HCT116 (cell line): ENCODE measurements around the gene COASY. TPM values are rescaled to one million over a fixed set of nuclear protein-coding genes. Genes with fewer than 3 reads are reported as not detected.
A peak's percentile ranks its signal among the peaks of the same experiment; 100 is the strongest.

Experiments
- ATAC-seq: fragments of 200-7000 bp; cut with Tn5 transposase; 2 replicates; pipeline ENCODE4 v1.9.1; 2020; ENCODE audit warnings: mild to moderate bottlenecking, moderate library complexity
- BruUV-seq: library from RNA; stranded (reverse); fragments of 400-500 nt; replicated peaks from 2 replicates; lab custom pipeline; 2021; lab: Mats Ljungman, UMichigan
- CTCF ChIA-PET: fragments of 300-600 bp; sonication (Branson Sonifier 250); formaldehyde crosslinking; loops from one replicate; lab custom pipeline; 2021; ENCODE audit warnings: antibody characterized with exemption; lab: Charles Lee
- POLR2A ChIA-PET: fragments of 300-600, 350-600 bp; sonication (Branson Sonifier 250); formaldehyde crosslinking; loops from one replicate; lab custom pipeline; 2021; ENCODE audit warnings: antibody characterized with exemption; lab: Charles Lee
- RAD21 ChIA-PET, 2 experiments: fragments of 300-600 bp; sonication (Branson Sonifier 250); formaldehyde crosslinking; loops; one replicate each; lab custom pipeline; 2023; ENCODE audit warnings: low total read pairs in 2 of 2; ENCODE audit not compliant: uncharacterized antibody in 2 of 2, unreplicated experiment in 2 of 2, low non-redundant PET in 1 of 2; lab: Charles Lee
- DNase-seq: peaks from one replicate; pipeline ENCODE4 v3.0.0-alpha.2; 2010; ENCODE audit warnings: low read depth, low spot score
- H2AFZ ChIP-seq: fragments of 200-600 bp; shearing (Covaris generic), sonication (generic); 2 replicates; pipeline ENCODE4 v1.6.1; 2017; ENCODE audit warnings: low read depth, mixed run types, mixed read lengths, antibody characterized with exemption, low read length; ENCODE audit not compliant: poor library complexity, severe bottlenecking
- H3K27ac ChIP-seq: 2 replicates; pipeline ENCODE4 v1.5.1; 2012; ENCODE audit warnings: low read depth, low read length
- H3K27me3 ChIP-seq: fragments of 200-600 bp; sonication (generic); 2 replicates; pipeline ENCODE4 v1.6.1; 2016; ENCODE audit warnings: mixed run types, low read length, mixed read lengths; ENCODE audit not compliant: insufficient read depth
- H3K36me3 ChIP-seq, 2 experiments: fragments of 200-500 bp in 1 of 2; fragments of 200-600 bp in 1 of 2; sonication (Bioruptor generic) in 1 of 2; sonication (generic) in 1 of 2; 2 replicates each; pipeline versions ENCODE4 v1.5.1 to v1.6.1; 2014 to 2016; ENCODE audit warnings: low read length in 2 of 2, inconsistent platforms in 1 of 2, mixed read lengths in 1 of 2, mixed run types in 1 of 2; ENCODE audit not compliant: insufficient read depth in 2 of 2, control insufficient read depth in 1 of 2
- H3K4me1 ChIP-seq, 2 experiments: fragments of 200-600 bp in 1 of 2; sonication (generic) in 1 of 2; 2 replicates each; pipeline versions ENCODE4 v1.5.1 to v1.6.1; 2012 to 2017; ENCODE audit warnings: low read length in 2 of 2, inconsistent platforms in 1 of 2, mild to moderate bottlenecking in 1 of 2, mixed read lengths in 1 of 2, mixed run types in 1 of 2, moderate library complexity in 1 of 2; ENCODE audit not compliant: insufficient read depth in 2 of 2, control insufficient read depth in 1 of 2
- H3K4me2 ChIP-seq: fragments of 200-600 bp; sonication (generic); 2 replicates; pipeline ENCODE4 v1.6.1; 2017; ENCODE audit warnings: mixed run types, low read length, mixed read lengths
- H3K4me3 ChIP-seq, 2 experiments: fragments of 200-600 bp in 1 of 2; sonication (generic) in 1 of 2; replicated peaks in 1 of 2; 2 replicates each; pipeline ENCODE4 v1.5.1; 2011 to 2016; ENCODE audit warnings: low read length in 2 of 2, control low read depth in 1 of 2, low read depth in 1 of 2, mild to moderate bottlenecking in 1 of 2, mixed read lengths in 1 of 2, mixed run types in 1 of 2
- H3K79me2 ChIP-seq: fragments of 200-600 bp; sonication (generic); 2 replicates; pipeline ENCODE4 v1.6.1; 2017; ENCODE audit warnings: mild to moderate bottlenecking, mixed run types, low read length, moderate library complexity, mixed read lengths; ENCODE audit not compliant: insufficient read depth
- H3K9ac ChIP-seq: fragments of 200-600 bp; sonication (generic); 2 replicates; pipeline ENCODE4 v1.6.1; 2016; ENCODE audit warnings: low read length, mixed read lengths
- H3K9me2 ChIP-seq: fragments of 200-600 bp; sonication (generic), shearing (Covaris generic); 2 replicates; pipeline ENCODE4 v1.6.1; 2017; ENCODE audit warnings: mixed run types, mild to moderate bottlenecking, moderate library complexity; ENCODE audit not compliant: insufficient read depth
- H3K9me3 ChIP-seq, 2 experiments: fragments of 200-500 bp in 1 of 2; fragments of 200-600 bp in 1 of 2; sonication (Bioruptor generic) in 1 of 2; sonication (generic) in 1 of 2; 2 replicates each; pipeline ENCODE4 v1.6.1; 2014 to 2017; ENCODE audit warnings: low read length in 2 of 2, mixed read lengths in 2 of 2, inconsistent platforms in 1 of 2, low read depth in 1 of 2, mild to moderate bottlenecking in 1 of 2, mixed run types in 1 of 2, moderate library complexity in 1 of 2; ENCODE audit not compliant: control insufficient read depth in 1 of 2, insufficient read depth in 1 of 2
- H4K20me1 ChIP-seq: fragments of 200-600 bp; sonication (generic), shearing (Covaris generic); 2 replicates; pipeline ENCODE4 v1.6.1; 2017; ENCODE audit warnings: mixed run types, mild to moderate bottlenecking, moderate library complexity; ENCODE audit not compliant: insufficient read depth
- CBX3 ChIP-seq: IDR thresholded peaks from 2 replicates; pipeline ENCODE4 v1.6.1; 2012; ENCODE audit warnings: low read depth
- CEBPB ChIP-seq: IDR thresholded peaks from 2 replicates; pipeline ENCODE4 v1.6.1; 2012; ENCODE audit warnings: low read depth
- ELF1 ChIP-seq: IDR thresholded peaks from 2 replicates; pipeline ENCODE4 v1.6.1; 2012; ENCODE audit warnings: low read depth, borderline replicate concordance
- EZH2 ChIP-seq: fragments of 200-600 bp; sonication (generic); IDR thresholded peaks from 2 replicates; pipeline ENCODE4 v1.6.1; 2017; ENCODE audit warnings: antibody characterized with exemption, mixed run types
- EZH2phosphoT487 ChIP-seq: fragments of 200-600 bp; IDR thresholded peaks from 2 replicates; pipeline ENCODE4 v1.6.1; 2018; ENCODE audit warnings: antibody characterized with exemption, borderline replicate concordance
- FOSL1 ChIP-seq: IDR thresholded peaks from 2 replicates; pipeline ENCODE4 v1.6.1; 2012; ENCODE audit warnings: low read depth
- POLR2A ChIP-seq: IDR thresholded peaks from 2 replicates; pipeline ENCODE4 v1.7.0; 2011; ENCODE audit warnings: borderline replicate concordance; ENCODE audit not compliant: insufficient read depth, insufficient read length; ENCODE audit errors: extremely low read depth
- POLR2AphosphoS5 ChIP-seq: IDR thresholded peaks from 2 replicates; pipeline ENCODE4 v1.6.1; 2011; ENCODE audit warnings: mild to moderate bottlenecking, low read depth, low read length, moderate library complexity
- RAD21 ChIP-seq: IDR thresholded peaks from 2 replicates; pipeline ENCODE4 v1.6.1; 2012; ENCODE audit warnings: low read depth, mild to moderate bottlenecking
- SIN3A ChIP-seq: IDR thresholded peaks from 2 replicates; pipeline ENCODE4 v1.6.1; 2012; ENCODE audit warnings: low read depth
- SP1 ChIP-seq: IDR thresholded peaks from 2 replicates; pipeline ENCODE4 v1.6.1; 2012; ENCODE audit warnings: low read depth
- SRF ChIP-seq: IDR thresholded peaks from 2 replicates; pipeline ENCODE4 v1.6.1; 2012; ENCODE audit warnings: low read depth
- YY1 ChIP-seq: IDR thresholded peaks from 2 replicates; pipeline ENCODE4 v1.6.1; 2011; ENCODE audit warnings: low read length, low read depth, moderate library complexity, mild to moderate bottlenecking; ENCODE audit not compliant: insufficient replicate concordance; ENCODE audit errors: extremely low read depth
- ZFX ChIP-seq: fragments of 450-650 bp; IDR thresholded peaks from 2 replicates; pipeline ENCODE4 v1.6.1; 2017
- ZNF274 ChIP-seq: fragments of 200-500 bp; sonication (Bioruptor generic); IDR thresholded peaks from 2 replicates; pipeline ENCODE4 v1.6.1; 2014; ENCODE audit warnings: mild to moderate bottlenecking, low read depth, low read length, inconsistent platforms
- intact Hi-C: fragments of 100-400 bp; cut with micrococcal nuclease; formaldehyde crosslinking; loops from 2 replicates; pipeline ENCODE4 v1.10.0; 2022
- total RNA-seq: library from RNA; stranded (reverse); gene quantifications from one replicate; pipeline ENCODE4 v1.2.1, GENCODE V29; 2021; ENCODE audit not compliant: unreplicated experiment
- TF ChIP-seq, protein P1 (sequence below): IDR thresholded peaks from 2 replicates; pipeline ENCODE4 v1.6.1; 2011; ENCODE audit warnings: mild to moderate bottlenecking, low read length, moderate library complexity; ENCODE audit not compliant: insufficient replicate concordance; ENCODE audit errors: extremely low read depth
- TF ChIP-seq, protein P2 (sequence below): IDR thresholded peaks from 2 replicates; pipeline ENCODE4 v1.6.1; 2012
- TF ChIP-seq, protein P3 (sequence below), 3 experiments: fragments of 200-600 bp in 1 of 3; sonication (generic) in 1 of 3; IDR thresholded peaks in 2 of 3; conservative IDR thresholded peaks in 1 of 3; 2 replicates each; pipeline ENCODE4 v1.5.1; 2012 to 2017; ENCODE audit warnings: low read depth in 2 of 3, low read length in 2 of 3, antibody characterized with exemption in 1 of 3, borderline replicate concordance in 1 of 3, control low read depth in 1 of 3, mild to moderate bottlenecking in 1 of 3, mixed read lengths in 1 of 3, mixed run types in 1 of 3, moderate library complexity in 1 of 3; ENCODE audit not compliant: insufficient read depth in 1 of 3
- TF ChIP-seq, protein P4 (sequence below): IDR thresholded peaks from 2 replicates; pipeline ENCODE4 v1.6.1; 2012
- TF ChIP-seq, protein P5 (sequence below): IDR thresholded peaks from 2 replicates; pipeline ENCODE4 v1.6.1; 2012; ENCODE audit warnings: low read depth

Gene COASY
- total RNA-seq, 1 experiment from 2014 or later: 137 TPM

DNA sequence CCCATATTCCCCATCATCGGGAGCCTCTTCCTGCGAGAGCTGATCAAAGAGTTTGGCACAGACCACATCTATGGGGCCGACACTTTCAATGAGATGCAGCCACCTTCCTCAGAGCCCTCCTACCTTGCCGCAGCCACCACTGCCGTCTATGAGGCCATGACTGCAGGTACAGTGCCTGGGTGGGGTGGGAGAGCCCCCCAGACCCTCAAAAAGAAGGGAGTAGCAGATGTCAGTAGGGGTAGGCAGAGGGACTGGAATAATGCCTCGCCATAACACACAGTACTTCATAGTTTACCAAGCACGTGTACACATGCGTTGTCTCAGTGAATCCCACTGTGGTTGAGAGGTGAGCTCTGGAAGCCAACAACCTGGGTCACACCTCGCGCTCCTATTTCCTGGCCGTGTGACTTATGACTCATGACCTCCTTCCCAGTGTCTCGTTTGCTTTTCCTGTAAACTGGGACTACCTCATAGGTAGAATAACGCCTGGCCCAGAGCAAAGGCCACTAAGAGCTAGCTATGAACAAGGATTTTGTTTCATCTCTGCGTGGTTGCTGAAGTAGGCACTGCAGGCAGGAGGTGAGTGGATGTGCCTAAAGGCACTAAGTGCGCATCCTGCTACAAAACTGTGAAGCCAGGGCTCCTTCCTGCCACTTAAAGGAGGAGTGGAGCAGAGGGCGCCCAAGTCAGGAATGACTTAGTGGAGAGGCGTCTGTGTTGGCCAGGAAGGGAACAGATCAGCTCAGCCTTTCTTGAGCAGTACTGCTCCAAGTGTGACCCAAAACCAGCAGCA lies 20.7 kb upstream of the COASY start:
- BruUV-seq: no TSS peak
- POLR2A ChIA-PET: no interaction called here
- DNase-seq: no peak
- peaks cover 15 to 23% of the 10 kb centered on the region in 2 experiments for H3K4me1 ChIP-seq
- intact Hi-C loops: no loop called here
- TF ChIP-seq ELF1: no peak
- TF ChIP-seq, protein P1, sequence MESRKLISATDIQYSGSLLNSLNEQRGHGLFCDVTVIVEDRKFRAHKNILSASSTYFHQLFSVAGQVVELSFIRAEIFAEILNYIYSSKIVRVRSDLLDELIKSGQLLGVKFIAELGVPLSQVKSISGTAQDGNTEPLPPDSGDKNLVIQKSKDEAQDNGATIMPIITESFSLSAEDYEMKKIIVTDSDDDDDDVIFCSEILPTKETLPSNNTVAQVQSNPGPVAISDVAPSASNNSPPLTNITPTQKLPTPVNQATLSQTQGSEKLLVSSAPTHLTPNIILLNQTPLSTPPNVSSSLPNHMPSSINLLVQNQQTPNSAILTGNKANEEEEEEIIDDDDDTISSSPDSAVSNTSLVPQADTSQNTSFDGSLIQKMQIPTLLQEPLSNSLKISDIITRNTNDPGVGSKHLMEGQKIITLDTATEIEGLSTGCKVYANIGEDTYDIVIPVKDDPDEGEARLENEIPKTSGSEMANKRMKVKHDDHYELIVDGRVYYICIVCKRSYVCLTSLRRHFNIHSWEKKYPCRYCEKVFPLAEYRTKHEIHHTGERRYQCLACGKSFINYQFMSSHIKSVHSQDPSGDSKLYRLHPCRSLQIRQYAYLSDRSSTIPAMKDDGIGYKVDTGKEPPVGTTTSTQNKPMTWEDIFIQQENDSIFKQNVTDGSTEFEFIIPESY: no peak
- TF ChIP-seq, protein P2, sequence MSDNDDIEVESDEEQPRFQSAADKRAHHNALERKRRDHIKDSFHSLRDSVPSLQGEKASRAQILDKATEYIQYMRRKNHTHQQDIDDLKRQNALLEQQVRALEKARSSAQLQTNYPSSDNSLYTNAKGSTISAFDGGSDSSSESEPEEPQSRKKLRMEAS: no peak
- TF ChIP-seq ZNF274: no peak
- TF ChIP-seq YY1: no peak
- no peak for TF ChIP-seq CEBPB
- TF ChIP-seq SRF: no peak
- TF ChIP-seq, protein P3, sequence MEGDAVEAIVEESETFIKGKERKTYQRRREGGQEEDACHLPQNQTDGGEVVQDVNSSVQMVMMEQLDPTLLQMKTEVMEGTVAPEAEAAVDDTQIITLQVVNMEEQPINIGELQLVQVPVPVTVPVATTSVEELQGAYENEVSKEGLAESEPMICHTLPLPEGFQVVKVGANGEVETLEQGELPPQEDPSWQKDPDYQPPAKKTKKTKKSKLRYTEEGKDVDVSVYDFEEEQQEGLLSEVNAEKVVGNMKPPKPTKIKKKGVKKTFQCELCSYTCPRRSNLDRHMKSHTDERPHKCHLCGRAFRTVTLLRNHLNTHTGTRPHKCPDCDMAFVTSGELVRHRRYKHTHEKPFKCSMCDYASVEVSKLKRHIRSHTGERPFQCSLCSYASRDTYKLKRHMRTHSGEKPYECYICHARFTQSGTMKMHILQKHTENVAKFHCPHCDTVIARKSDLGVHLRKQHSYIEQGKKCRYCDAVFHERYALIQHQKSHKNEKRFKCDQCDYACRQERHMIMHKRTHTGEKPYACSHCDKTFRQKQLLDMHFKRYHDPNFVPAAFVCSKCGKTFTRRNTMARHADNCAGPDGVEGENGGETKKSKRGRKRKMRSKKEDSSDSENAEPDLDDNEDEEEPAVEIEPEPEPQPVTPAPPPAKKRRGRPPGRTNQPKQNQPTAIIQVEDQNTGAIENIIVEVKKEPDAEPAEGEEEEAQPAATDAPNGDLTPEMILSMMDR (IDR thresholded peaks at IDR 0.05 in 2 of 3, conservative IDR thresholded peaks at IDR 0.05 in 1 of 3; ENCODE audit: borderline replicate concordance in 1 of 3, insufficient read depth in 1 of 3, low read depth in 2 of 3, low read length in 2 of 3): no peak
- TF ChIP-seq, protein P4, sequence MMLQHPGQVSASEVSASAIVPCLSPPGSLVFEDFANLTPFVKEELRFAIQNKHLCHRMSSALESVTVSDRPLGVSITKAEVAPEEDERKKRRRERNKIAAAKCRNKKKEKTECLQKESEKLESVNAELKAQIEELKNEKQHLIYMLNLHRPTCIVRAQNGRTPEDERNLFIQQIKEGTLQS: no peak
- no peak for TF ChIP-seq CBX3
- no peak for TF ChIP-seq EZH2phosphoT487
- no peak for TF ChIP-seq ZFX
- TF ChIP-seq POLR2AphosphoS5: no peak
- TF ChIP-seq SIN3A: no peak
- TF ChIP-seq EZH2: no peak
- no peak for TF ChIP-seq POLR2A
- no peak for TF ChIP-seq RAD21
- TF ChIP-seq SP1: no peak
- no peak for TF ChIP-seq FOSL1
- TF ChIP-seq, protein P5, sequence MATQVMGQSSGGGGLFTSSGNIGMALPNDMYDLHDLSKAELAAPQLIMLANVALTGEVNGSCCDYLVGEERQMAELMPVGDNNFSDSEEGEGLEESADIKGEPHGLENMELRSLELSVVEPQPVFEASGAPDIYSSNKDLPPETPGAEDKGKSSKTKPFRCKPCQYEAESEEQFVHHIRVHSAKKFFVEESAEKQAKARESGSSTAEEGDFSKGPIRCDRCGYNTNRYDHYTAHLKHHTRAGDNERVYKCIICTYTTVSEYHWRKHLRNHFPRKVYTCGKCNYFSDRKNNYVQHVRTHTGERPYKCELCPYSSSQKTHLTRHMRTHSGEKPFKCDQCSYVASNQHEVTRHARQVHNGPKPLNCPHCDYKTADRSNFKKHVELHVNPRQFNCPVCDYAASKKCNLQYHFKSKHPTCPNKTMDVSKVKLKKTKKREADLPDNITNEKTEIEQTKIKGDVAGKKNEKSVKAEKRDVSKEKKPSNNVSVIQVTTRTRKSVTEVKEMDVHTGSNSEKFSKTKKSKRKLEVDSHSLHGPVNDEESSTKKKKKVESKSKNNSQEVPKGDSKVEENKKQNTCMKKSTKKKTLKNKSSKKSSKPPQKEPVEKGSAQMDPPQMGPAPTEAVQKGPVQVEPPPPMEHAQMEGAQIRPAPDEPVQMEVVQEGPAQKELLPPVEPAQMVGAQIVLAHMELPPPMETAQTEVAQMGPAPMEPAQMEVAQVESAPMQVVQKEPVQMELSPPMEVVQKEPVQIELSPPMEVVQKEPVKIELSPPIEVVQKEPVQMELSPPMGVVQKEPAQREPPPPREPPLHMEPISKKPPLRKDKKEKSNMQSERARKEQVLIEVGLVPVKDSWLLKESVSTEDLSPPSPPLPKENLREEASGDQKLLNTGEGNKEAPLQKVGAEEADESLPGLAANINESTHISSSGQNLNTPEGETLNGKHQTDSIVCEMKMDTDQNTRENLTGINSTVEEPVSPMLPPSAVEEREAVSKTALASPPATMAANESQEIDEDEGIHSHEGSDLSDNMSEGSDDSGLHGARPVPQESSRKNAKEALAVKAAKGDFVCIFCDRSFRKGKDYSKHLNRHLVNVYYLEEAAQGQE: no peak
- H3K9ac ChIP-seq: peak overlapping the region; percentile 13; the same call in 1 of the 2 replicates
- no peaks in the 10 kb centered on the region for H3K27me3 ChIP-seq
- H3K9me2 ChIP-seq: no peaks in the 10 kb centered on the region
- no peak overlapping the region for H2AFZ ChIP-seq
- H3K4me3 ChIP-seq: no peak overlapping the region
- CTCF ChIA-PET: no interaction called here
- H3K9me3 ChIP-seq: no peaks in the 10 kb centered on the region
- ATAC-seq: no peak
- no peaks in the 10 kb centered on the region for H3K79me2 ChIP-seq
- RAD21 ChIA-PET: no interaction called here
- no peaks in the 10 kb centered on the region for H4K20me1 ChIP-seq
- peak overlapping the region; percentile 50 for H3K27ac ChIP-seq
- H3K36me3 ChIP-seq: no peaks in the 10 kb centered on the region; a peak in 1 of 4 replicates
- peak overlapping the region; percentile 37 for H3K4me2 ChIP-seq
